ENCODE measurements around the gene CHPF2. TPM values are rescaled to one million over a fixed set of nuclear protein-coding genes. Genes with fewer than 3 reads are reported as not detected.

CHPF2 gene
- total RNA-seq, 1 experiment from 2014 or later = 19.5 TPM

- H3K27ac ChIP-seq (ENCODE audit: low read depth, low read length) = no peak overlapping the region
- TF ChIP-seq SP1 (IDR thresholded peaks at IDR 0.05; ENCODE audit: low read depth) = no peak
- intact Hi-C loops (cut with micrococcal nuclease) = no loop called here
- no peaks in the 10 kb centered on the region for H3K9me3 ChIP-seq (ENCODE audit: control insufficient read depth in 1 of 2, insufficient read depth in 1 of 2, low read depth in 1 of 2, low read length in 2 of 2)
- DNase-seq (ENCODE audit: low read depth, low spot score) (no peak), ATAC-seq (no peak)
- RAD21 ChIA-PET (ENCODE audit: low non-redundant PET in 1 of 2, low total read pairs in 2 of 2, uncharacterized antibody in 2 of 2, unreplicated experiment in 2 of 2) = no interaction called here
- no peaks in the 10 kb centered on the region for H3K9me2 ChIP-seq (ENCODE audit: insufficient read depth)
- POLR2A ChIA-PET = no interaction called here
- H3K36me3 ChIP-seq (ENCODE audit: control insufficient read depth in 1 of 2, insufficient read depth in 2 of 2, low read length in 2 of 2) = no peaks in the 10 kb centered on the region
- CTCF ChIA-PET = no interaction called here
- H3K9ac ChIP-seq (ENCODE audit: low read length) = no peak overlapping the region
- no peak overlapping the region for H3K4me2 ChIP-seq (ENCODE audit: low read length)
- no peak overlapping the region for H2AFZ ChIP-seq (ENCODE audit: low read depth, low read length, poor library complexity, severe bottlenecking)
- peaks cover 18% of the 10 kb centered on the region; the same call in 1 of the 2 replicates for H3K27me3 ChIP-seq (ENCODE audit: insufficient read depth, low read length)
- H4K20me1 ChIP-seq (ENCODE audit: insufficient read depth) = no peaks in the 10 kb centered on the region
- H3K4me1 ChIP-seq (ENCODE audit: control insufficient read depth in 1 of 2, insufficient read depth in 2 of 2, low read length in 2 of 2) = no peaks in the 10 kb centered on the region
- BruUV-seq (replicated peaks) = no TSS peak
- H3K79me2 ChIP-seq (ENCODE audit: insufficient read depth, low read length) = no peaks in the 10 kb centered on the region
- no peak overlapping the region for H3K4me3 ChIP-seq (replicated peaks in 1 of 2; ENCODE audit: low read depth in 1 of 2, low read length in 2 of 2)
These were observed 38.9 kb upstream of the CHPF2 start for GRCh38 chr7:151193203-151193978.

DNA sequence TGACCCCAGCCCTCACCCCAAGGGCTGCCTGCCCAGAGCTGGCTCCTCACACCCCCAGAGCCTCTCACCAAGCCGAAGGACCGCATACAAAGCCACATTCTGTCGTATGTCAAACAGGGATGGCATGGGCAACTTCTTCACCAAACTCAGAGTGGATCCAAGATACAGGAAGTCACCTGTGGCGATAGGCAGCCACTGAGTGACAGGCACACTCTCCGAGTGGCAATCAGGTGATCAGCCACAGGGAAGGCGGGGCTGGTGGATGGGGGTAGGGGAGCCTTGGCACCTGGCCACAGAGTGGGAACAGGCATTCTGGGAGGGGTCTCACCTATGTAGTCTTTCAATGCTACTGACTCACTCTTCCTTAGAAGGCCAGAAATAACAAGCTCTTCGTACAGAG lies 38.1 kb upstream of the CHPF2 start:
- CTCF ChIA-PET = no interaction called here
- H3K4me2 ChIP-seq (ENCODE audit: low read length) = no peak overlapping the region
- H3K9me2 ChIP-seq (ENCODE audit: insufficient read depth) = no peaks in the 10 kb centered on the region
- DNase-seq (ENCODE audit: low read depth, low spot score) (no peak), ATAC-seq (no peak)
- H3K9me3 ChIP-seq (ENCODE audit: control insufficient read depth in 1 of 2, insufficient read depth in 1 of 2, low read depth in 1 of 2, low read length in 2 of 2) = no peaks in the 10 kb centered on the region
- no TSS peak for BruUV-seq (replicated peaks)
- H2AFZ ChIP-seq (ENCODE audit: low read depth, low read length, poor library complexity, severe bottlenecking) = no peak overlapping the region
- intact Hi-C loops (cut with micrococcal nuclease) = no loop called here
- H4K20me1 ChIP-seq (ENCODE audit: insufficient read depth) = no peaks in the 10 kb centered on the region
- no peak overlapping the region for H3K9ac ChIP-seq (ENCODE audit: low read length)
- H3K27me3 ChIP-seq (ENCODE audit: insufficient read depth, low read length) = peaks cover 18% of the 10 kb centered on the region; the same call in 1 of the 2 replicates
- RAD21 ChIA-PET (ENCODE audit: low non-redundant PET in 1 of 2, low total read pairs in 2 of 2, uncharacterized antibody in 2 of 2, unreplicated experiment in 2 of 2) = no interaction called here
- H3K4me1 ChIP-seq (ENCODE audit: control insufficient read depth in 1 of 2, insufficient read depth in 2 of 2, low read length in 2 of 2) = no peaks in the 10 kb centered on the region
- no peak overlapping the region for H3K4me3 ChIP-seq (replicated peaks in 1 of 2; ENCODE audit: low read depth in 1 of 2, low read length in 2 of 2)
- no peak overlapping the region for H3K27ac ChIP-seq (ENCODE audit: low read depth, low read length)
- POLR2A ChIA-PET = no interaction called here
- H3K79me2 ChIP-seq (ENCODE audit: insufficient read depth, low read length) = no peaks in the 10 kb centered on the region
- H3K36me3 ChIP-seq (ENCODE audit: control insufficient read depth in 1 of 2, insufficient read depth in 2 of 2, low read length in 2 of 2) = no peaks in the 10 kb centered on the region
- TF ChIP-seq CBX3 (IDR thresholded peaks at IDR 0.05; ENCODE audit: low read depth) (no peak), EZH2phosphoT487 (IDR thresholded peaks at IDR 0.05; ENCODE audit: borderline replicate concordance) (no peak), POLR2A (IDR thresholded peaks at IDR 0.05; ENCODE audit: borderline replicate concordance, extremely low read depth, insufficient read depth, insufficient read length) (no peak), POLR2AphosphoS5 (IDR thresholded peaks at IDR 0.05; ENCODE audit: low read depth, low read length) (no peak), EZH2 (IDR thresholded peaks at IDR 0.05) (no peak), MAX (IDR thresholded peaks at IDR 0.05) (no peak), REST (IDR thresholded peaks at IDR 0.05; ENCODE audit: low read depth) (no peak), CEBPB (IDR thresholded peaks at IDR 0.05; ENCODE audit: low read depth) (no peak), FOSL1 (IDR thresholded peaks at IDR 0.05; ENCODE audit: low read depth) (no peak), CTCF (IDR thresholded peaks at IDR 0.05 in 2 of 3, conservative IDR thresholded peaks at IDR 0.05 in 1 of 3; ENCODE audit: borderline replicate concordance in 1 of 3, insufficient read depth in 1 of 3, low read depth in 2 of 3, low read length in 2 of 3) (no peak), ZNF274 (IDR thresholded peaks at IDR 0.05; ENCODE audit: low read depth, low read length) (no peak), EGR1 (IDR thresholded peaks at IDR 0.05; ENCODE audit: low read depth) (no peak), ELF1 (IDR thresholded peaks at IDR 0.05; ENCODE audit: borderline replicate concordance, low read depth) (no peak), SIN3A (IDR thresholded peaks at IDR 0.05; ENCODE audit: low read depth) (no peak)
- TF ChIP-seq, protein P1, sequence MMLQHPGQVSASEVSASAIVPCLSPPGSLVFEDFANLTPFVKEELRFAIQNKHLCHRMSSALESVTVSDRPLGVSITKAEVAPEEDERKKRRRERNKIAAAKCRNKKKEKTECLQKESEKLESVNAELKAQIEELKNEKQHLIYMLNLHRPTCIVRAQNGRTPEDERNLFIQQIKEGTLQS (IDR thresholded peaks at IDR 0.05) = no peak

Data from HCT116 (cell line).